Ramos (cell line): ENCODE data around the gene VLDLR.
"Not testable (repeated sequence)": the region's sequence is repeated elsewhere in the genome, so short reads cannot be mapped to it uniquely, and the experiment has no call there.

Source experiments
- in situ Hi-C: fragments of 300-500 bp; cut with MboI; formaldehyde crosslinking; loops from one replicate; pipeline ENCODE4 v1.14.3; 2022; ENCODE audit warnings: low sequenced_read_pairs; ENCODE audit not compliant: unreplicated experiment

VLDLR gene

GRCh38 chr9:2700398-2700797 lies 78.8 kb downstream of the VLDLR start:
- in situ Hi-C loops, result no loop called here

- in situ Hi-C loops, result no loop called here
These were observed 79.4 kb downstream of the VLDLR start for GRCh38 chr9:2700909-2701550.

- in situ Hi-C loops, result no loop called here
These were observed 82.9 kb downstream of the VLDLR start for GRCh38 chr9:2704504-2704903.

- in situ Hi-C loops, result not testable (repeated sequence)
These were observed 85.7 kb downstream of the VLDLR start for GRCh38 chr9:2707256-2707655.
